Panc1 (cell line): Measurements from ENCODE around the gene NPAS2. TPM values are rescaled to one million over a fixed set of nuclear protein-coding genes. Genes with fewer than 3 reads are reported as not detected.
A peak's percentile ranks its signal among the peaks of the same experiment; 100 is the strongest.

Source experiments
- ATAC-seq: fragments of 200-7000 bp; cut with Tn5 transposase; 2 replicates; pipeline ENCODE4 v1.9.1; 2020; ENCODE audit warnings: mild to moderate bottlenecking, moderate library complexity
- BruUV-seq: library from RNA; stranded (reverse); fragments of 400-500 nt; replicated peaks from 2 replicates; lab custom pipeline; 2021; lab: Mats Ljungman, UMichigan
- CTCF ChIA-PET: fragments of 300-600 bp; sonication (Branson Sonifier 250); formaldehyde crosslinking; loops from one replicate; lab custom pipeline; 2022; ENCODE audit warnings: antibody characterized with exemption; lab: Charles Lee
- POLR2A ChIA-PET: fragments of 300-600 bp; sonication (Branson Sonifier 250); formaldehyde crosslinking; loops from one replicate; lab custom pipeline; 2022; ENCODE audit warnings: antibody characterized with exemption; lab: Charles Lee
- DNase-seq: peaks from one replicate; pipeline ENCODE4 v3.0.0-alpha.2; 2010; ENCODE audit warnings: low read depth, low spot score
- H3K27ac ChIP-seq: 2 replicates; pipeline ENCODE4 v1.5.1; 2011; ENCODE audit warnings: mild to moderate bottlenecking, low read length, inconsistent platforms
- H3K27me3 ChIP-seq: fragments of 200-500 bp; sonication (Bioruptor generic); 2 replicates; pipeline ENCODE4 v1.6.0; 2014; ENCODE audit warnings: low read length, inconsistent platforms; ENCODE audit not compliant: control insufficient read depth, insufficient read depth
- H3K36me3 ChIP-seq: fragments of 200-500 bp; sonication (Bioruptor generic); 2 replicates; pipeline ENCODE4 v1.5.1; 2014; ENCODE audit warnings: inconsistent platforms, mild to moderate bottlenecking, low read length, moderate library complexity; ENCODE audit not compliant: control insufficient read depth, insufficient read depth
- H3K4me1 ChIP-seq: 2 replicates; pipeline ENCODE4 v1.5.1; 2011; ENCODE audit warnings: inconsistent platforms, mild to moderate bottlenecking, low read length, moderate library complexity; ENCODE audit not compliant: control insufficient read depth, insufficient read depth
- H3K4me3 ChIP-seq, 2 experiments: 2 replicates each; pipeline ENCODE4 v1.5.1; 2011 to 2012; ENCODE audit warnings: low read depth in 2 of 2, low read length in 2 of 2, mild to moderate bottlenecking in 2 of 2, inconsistent platforms in 1 of 2, moderate library complexity in 1 of 2
- H3K9me3 ChIP-seq: fragments of 200-500 bp; sonication (Bioruptor generic); 2 replicates; pipeline ENCODE4 v1.5.1; 2014; ENCODE audit warnings: low read depth, mild to moderate bottlenecking, inconsistent platforms, low read length, moderate library complexity; ENCODE audit not compliant: control insufficient read depth, insufficient read depth
- POLR2AphosphoS5 ChIP-seq: IDR thresholded peaks from 2 replicates; pipeline ENCODE4 v1.6.1; 2012; ENCODE audit warnings: mild to moderate bottlenecking, low read depth, low read length, moderate library complexity
- SIN3A ChIP-seq: IDR thresholded peaks from 2 replicates; pipeline ENCODE4 v1.6.1; 2012; ENCODE audit warnings: low read depth, mild to moderate bottlenecking, low read length, moderate library complexity, borderline replicate concordance; ENCODE audit not compliant: insufficient read depth
- TCF7L2 ChIP-seq: IDR thresholded peaks from 2 replicates; pipeline ENCODE4 v1.6.1; 2011; ENCODE audit warnings: mild to moderate bottlenecking, low read depth, low read length, inconsistent platforms
- in situ Hi-C: cut with HindIII; loops from 2 replicates; pipeline ENCODE4 v1.10.0; 2016; ENCODE audit warnings: low sequenced_read_pairs, low pct_unique_long_range_greater_than_20kb
- intact Hi-C: fragments of 100-400 bp; cut with micrococcal nuclease; formaldehyde crosslinking; loops from one replicate; pipeline ENCODE4 v1.10.0; 2022; ENCODE audit not compliant: unreplicated experiment
- total RNA-seq: library from RNA; stranded (reverse); gene quantifications from one replicate; pipeline ENCODE4 v1.2.1, GENCODE V29; 2021; ENCODE audit not compliant: unreplicated experiment
- TF ChIP-seq, protein P1 (sequence below), 2 experiments: IDR thresholded peaks; 2 replicates each; pipeline ENCODE4 v1.6.1; 2011 to 2012; ENCODE audit warnings: low read depth in 2 of 2, control low read depth in 1 of 2, low read length in 1 of 2, mild to moderate bottlenecking in 1 of 2, moderate library complexity in 1 of 2; ENCODE audit not compliant: insufficient read depth in 1 of 2
- TF ChIP-seq, protein P2 (sequence below): fragments of 450-650 bp; IDR thresholded peaks from 2 replicates; pipeline ENCODE4 v1.5.1; 2017; ENCODE audit warnings: mild to moderate bottlenecking

Gene NPAS2
- total RNA-seq, 1 experiment from 2014 or later = 72.8 TPM

DNA sequence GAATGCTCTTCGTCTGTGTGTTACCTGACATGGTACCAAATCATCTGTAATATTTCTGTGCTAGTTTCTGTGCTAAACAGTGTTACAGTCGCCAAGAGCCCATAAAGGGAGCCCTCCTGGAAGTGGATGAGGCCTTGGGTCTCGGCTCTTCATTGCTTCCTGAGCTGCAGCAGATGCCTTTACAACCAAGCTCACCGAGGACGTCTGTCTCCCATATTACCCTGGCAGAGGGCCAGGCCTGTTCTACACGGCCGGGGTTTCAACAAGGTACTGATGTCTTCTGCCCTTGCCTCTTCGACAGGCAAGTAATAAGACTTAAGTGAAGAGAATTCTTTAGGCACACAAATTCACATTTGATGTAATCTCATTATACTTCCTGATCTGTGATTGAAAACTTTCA, 199.0 kb downstream of the NPAS2 start:
- intact Hi-C loops (no loop called here), in situ Hi-C loops (no loop called here)
- CTCF ChIA-PET = no interaction called here
- no peaks in the 10 kb centered on the region for H3K27me3 ChIP-seq
- no peak overlapping the region for H3K4me3 ChIP-seq
- TF ChIP-seq SIN3A = no peak
- TF ChIP-seq, protein P1, sequence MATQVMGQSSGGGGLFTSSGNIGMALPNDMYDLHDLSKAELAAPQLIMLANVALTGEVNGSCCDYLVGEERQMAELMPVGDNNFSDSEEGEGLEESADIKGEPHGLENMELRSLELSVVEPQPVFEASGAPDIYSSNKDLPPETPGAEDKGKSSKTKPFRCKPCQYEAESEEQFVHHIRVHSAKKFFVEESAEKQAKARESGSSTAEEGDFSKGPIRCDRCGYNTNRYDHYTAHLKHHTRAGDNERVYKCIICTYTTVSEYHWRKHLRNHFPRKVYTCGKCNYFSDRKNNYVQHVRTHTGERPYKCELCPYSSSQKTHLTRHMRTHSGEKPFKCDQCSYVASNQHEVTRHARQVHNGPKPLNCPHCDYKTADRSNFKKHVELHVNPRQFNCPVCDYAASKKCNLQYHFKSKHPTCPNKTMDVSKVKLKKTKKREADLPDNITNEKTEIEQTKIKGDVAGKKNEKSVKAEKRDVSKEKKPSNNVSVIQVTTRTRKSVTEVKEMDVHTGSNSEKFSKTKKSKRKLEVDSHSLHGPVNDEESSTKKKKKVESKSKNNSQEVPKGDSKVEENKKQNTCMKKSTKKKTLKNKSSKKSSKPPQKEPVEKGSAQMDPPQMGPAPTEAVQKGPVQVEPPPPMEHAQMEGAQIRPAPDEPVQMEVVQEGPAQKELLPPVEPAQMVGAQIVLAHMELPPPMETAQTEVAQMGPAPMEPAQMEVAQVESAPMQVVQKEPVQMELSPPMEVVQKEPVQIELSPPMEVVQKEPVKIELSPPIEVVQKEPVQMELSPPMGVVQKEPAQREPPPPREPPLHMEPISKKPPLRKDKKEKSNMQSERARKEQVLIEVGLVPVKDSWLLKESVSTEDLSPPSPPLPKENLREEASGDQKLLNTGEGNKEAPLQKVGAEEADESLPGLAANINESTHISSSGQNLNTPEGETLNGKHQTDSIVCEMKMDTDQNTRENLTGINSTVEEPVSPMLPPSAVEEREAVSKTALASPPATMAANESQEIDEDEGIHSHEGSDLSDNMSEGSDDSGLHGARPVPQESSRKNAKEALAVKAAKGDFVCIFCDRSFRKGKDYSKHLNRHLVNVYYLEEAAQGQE (IDR thresholded peaks at IDR 0.05; ENCODE audit: insufficient read depth in 1 of 2, low read depth in 2 of 2, low read length in 1 of 2) = no peak
- TF ChIP-seq POLR2AphosphoS5 = no peak
- TF ChIP-seq, protein P2, sequence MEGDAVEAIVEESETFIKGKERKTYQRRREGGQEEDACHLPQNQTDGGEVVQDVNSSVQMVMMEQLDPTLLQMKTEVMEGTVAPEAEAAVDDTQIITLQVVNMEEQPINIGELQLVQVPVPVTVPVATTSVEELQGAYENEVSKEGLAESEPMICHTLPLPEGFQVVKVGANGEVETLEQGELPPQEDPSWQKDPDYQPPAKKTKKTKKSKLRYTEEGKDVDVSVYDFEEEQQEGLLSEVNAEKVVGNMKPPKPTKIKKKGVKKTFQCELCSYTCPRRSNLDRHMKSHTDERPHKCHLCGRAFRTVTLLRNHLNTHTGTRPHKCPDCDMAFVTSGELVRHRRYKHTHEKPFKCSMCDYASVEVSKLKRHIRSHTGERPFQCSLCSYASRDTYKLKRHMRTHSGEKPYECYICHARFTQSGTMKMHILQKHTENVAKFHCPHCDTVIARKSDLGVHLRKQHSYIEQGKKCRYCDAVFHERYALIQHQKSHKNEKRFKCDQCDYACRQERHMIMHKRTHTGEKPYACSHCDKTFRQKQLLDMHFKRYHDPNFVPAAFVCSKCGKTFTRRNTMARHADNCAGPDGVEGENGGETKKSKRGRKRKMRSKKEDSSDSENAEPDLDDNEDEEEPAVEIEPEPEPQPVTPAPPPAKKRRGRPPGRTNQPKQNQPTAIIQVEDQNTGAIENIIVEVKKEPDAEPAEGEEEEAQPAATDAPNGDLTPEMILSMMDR = no peak
- no peak for TF ChIP-seq TCF7L2
- no peak overlapping the region for H3K27ac ChIP-seq
- H3K9me3 ChIP-seq = no peaks in the 10 kb centered on the region
- H3K4me1 ChIP-seq = peaks cover 2% of the 10 kb centered on the region
- POLR2A ChIA-PET = no interaction called here
- H3K36me3 ChIP-seq = peaks cover 59% of the 10 kb centered on the region
- BruUV-seq = TSS peak; percentile 19
- DNase-seq (no peak), ATAC-seq (no peak)

DNA sequence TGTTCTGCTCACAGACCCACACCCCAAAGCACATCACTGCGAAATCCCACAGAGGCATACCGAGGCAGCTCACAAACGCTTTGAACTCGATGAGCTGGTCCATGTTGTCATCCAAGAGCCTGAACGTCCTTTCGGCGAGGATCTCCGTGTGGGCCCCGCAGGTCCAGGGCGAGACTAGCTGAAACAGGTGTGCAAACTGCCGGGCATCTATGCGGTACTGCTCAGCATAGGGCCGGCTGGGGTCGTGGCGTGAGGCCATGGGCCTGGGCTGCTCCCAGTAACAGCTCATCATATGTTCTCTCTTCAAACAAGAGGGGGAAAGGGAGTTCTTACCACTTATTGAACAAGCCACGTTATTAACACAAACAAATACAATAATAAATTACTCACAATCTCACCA, 202.3 kb downstream of the NPAS2 start:
- Histone ChIP-seq H3K36me3 (peaks cover 61% of the 10 kb centered on the region), H3K4me3 (no peak overlapping the region), H3K4me1 (no peaks in the 10 kb centered on the region), H3K9me3 (no peaks in the 10 kb centered on the region), H3K27ac (no peak overlapping the region), H3K27me3 (no peaks in the 10 kb centered on the region)
- POLR2A ChIA-PET = no interaction called here
- ATAC-seq (no peak), DNase-seq (no peak)
- no TSS peak for BruUV-seq
- TF ChIP-seq, protein P1 (IDR thresholded peaks at IDR 0.05; ENCODE audit: insufficient read depth in 1 of 2, low read depth in 2 of 2, low read length in 1 of 2) = no peak
- TF ChIP-seq TCF7L2 (no peak), POLR2AphosphoS5 (no peak), SIN3A (no peak)
- TF ChIP-seq, protein P2 = no peak
- in situ Hi-C loops (no loop called here), intact Hi-C loops (no loop called here)
- CTCF ChIA-PET = no interaction called here
